Nephron progenitor cell (in vitro differentiated cells): ENCODE measurements around the gene PARVA.

ENCODE experiments used
- DNase-seq: peaks from one replicate; pipeline ENCODE4 v3.0.0; 2021
- H3K27ac Mint-ChIP-seq: 2 replicates; pipeline ENCODE4 v1.8.0; 2021; ENCODE audit warnings: mild to moderate bottlenecking, moderate library complexity, mixed read lengths
- H3K27me3 Mint-ChIP-seq: 2 replicates; pipeline ENCODE4 v1.8.0; 2021; ENCODE audit warnings: mild to moderate bottlenecking, low read depth, mixed read lengths; ENCODE audit not compliant: poor library complexity
- H3K36me3 Mint-ChIP-seq: 2 replicates; pipeline ENCODE4 v1.8.0; 2021; ENCODE audit warnings: low read depth, mixed read lengths
- H3K4me1 Mint-ChIP-seq: 2 replicates; pipeline ENCODE4 v1.8.0; 2021; ENCODE audit warnings: mixed read lengths
- H3K4me3 Mint-ChIP-seq: 2 replicates; pipeline ENCODE4 v1.8.0; 2021; ENCODE audit warnings: mild to moderate bottlenecking, moderate library complexity, mixed read lengths
- H3K9me3 Mint-ChIP-seq: 2 replicates; pipeline ENCODE4 v1.8.0; 2021; ENCODE audit warnings: mild to moderate bottlenecking, moderate library complexity, mixed read lengths
- TF ChIP-seq, protein P1 (sequence below): fragments of 200-600 bp; sonication (generic); IDR thresholded peaks from 2 replicates; pipeline ENCODE4 v1.5.0; 2021; ENCODE audit warnings: antibody characterized with exemption

The PARVA gene

GRCh38 chr11:12411806-12412727, 34.7 kb downstream of the PARVA start:
- Mint-ChIP-seq H3K27ac (peak overlapping the region; percentile 37), H3K4me3 (no peak overlapping the region), H3K27me3 (peaks cover 3% of the 10 kb centered on the region), H3K4me1 (peaks cover 77% of the 10 kb centered on the region), H3K36me3 (no peaks in the 10 kb centered on the region), H3K9me3 (no peaks in the 10 kb centered on the region)
- peak; percentile 81 for DNase-seq
- TF ChIP-seq, protein P1, sequence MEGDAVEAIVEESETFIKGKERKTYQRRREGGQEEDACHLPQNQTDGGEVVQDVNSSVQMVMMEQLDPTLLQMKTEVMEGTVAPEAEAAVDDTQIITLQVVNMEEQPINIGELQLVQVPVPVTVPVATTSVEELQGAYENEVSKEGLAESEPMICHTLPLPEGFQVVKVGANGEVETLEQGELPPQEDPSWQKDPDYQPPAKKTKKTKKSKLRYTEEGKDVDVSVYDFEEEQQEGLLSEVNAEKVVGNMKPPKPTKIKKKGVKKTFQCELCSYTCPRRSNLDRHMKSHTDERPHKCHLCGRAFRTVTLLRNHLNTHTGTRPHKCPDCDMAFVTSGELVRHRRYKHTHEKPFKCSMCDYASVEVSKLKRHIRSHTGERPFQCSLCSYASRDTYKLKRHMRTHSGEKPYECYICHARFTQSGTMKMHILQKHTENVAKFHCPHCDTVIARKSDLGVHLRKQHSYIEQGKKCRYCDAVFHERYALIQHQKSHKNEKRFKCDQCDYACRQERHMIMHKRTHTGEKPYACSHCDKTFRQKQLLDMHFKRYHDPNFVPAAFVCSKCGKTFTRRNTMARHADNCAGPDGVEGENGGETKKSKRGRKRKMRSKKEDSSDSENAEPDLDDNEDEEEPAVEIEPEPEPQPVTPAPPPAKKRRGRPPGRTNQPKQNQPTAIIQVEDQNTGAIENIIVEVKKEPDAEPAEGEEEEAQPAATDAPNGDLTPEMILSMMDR = peak; percentile 79

- Mint-ChIP-seq H3K27ac (peak overlapping the region; percentile 53), H3K27me3 (no peaks in the 10 kb centered on the region), H3K36me3 (no peaks in the 10 kb centered on the region), H3K4me1 (peaks cover 69% of the 10 kb centered on the region), H3K9me3 (no peaks in the 10 kb centered on the region), H3K4me3 (peak overlapping the region; percentile 24)
- no peak for DNase-seq
- TF ChIP-seq, protein P1 = no peak
Measured at GRCh38 chr11:12413141-12414052, 36.0 kb downstream of the PARVA start.

DNA sequence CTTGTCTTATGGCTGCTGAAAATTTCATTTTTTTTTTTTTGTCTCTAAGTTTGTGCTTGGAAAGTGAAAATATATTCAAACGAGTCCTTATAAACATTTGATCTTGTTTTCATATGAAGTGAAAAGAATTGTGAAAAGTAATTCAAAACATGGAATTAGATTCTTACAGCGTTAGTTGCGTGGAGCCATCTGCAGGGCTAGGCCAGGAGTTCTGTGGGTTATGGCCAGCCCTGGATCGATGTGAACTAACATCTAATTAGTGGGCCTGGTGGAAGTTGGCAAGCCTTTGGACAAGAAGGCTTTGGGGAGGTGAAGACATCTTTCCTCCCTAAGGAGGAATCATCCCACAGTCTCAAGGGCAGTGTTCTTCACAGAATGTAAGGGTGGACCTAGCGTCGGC, 37.2 kb downstream of the PARVA start:
- Mint-ChIP-seq H3K36me3 (no peaks in the 10 kb centered on the region), H3K27me3 (no peaks in the 10 kb centered on the region), H3K4me3 (no peak overlapping the region), H3K4me1 (peaks cover 68% of the 10 kb centered on the region), H3K27ac (peak overlapping the region; percentile 4), H3K9me3 (no peaks in the 10 kb centered on the region)
- TF ChIP-seq, protein P1 = no peak
- DNase-seq = no peak

DNA sequence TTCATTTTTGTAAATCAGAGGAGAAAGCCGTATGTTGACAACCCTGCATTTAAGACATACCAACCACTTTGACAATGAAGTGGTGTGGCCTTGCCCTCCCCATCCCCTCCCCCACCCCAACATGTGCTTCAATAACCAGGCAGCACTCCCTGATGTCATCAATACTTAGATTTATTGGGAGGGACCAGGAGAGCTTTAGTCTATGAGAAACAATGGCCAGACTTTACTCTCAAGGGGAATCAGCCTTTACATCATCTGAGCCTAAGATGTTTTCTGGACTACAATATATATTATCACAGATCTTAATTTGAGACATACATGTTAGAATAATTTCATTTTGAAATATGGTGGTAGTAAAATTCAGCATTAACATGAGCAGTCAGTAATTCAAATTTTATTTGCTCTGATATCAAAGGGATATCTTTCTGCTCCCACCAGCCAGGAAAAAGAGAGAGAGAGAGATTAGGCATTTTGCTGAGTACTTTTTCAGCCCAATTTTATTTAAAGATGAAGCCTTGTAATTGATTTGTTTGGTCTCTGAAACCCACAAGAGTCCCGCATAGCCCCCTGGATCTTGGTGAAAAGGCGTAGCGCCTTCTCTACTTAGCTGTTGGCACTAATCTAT, 38.1 kb downstream of the PARVA start:
- no peaks in the 10 kb centered on the region for H3K27me3 Mint-ChIP-seq
- no peak for DNase-seq
- H3K36me3 Mint-ChIP-seq = no peaks in the 10 kb centered on the region
- peaks cover 60% of the 10 kb centered on the region for H3K4me1 Mint-ChIP-seq
- no peaks in the 10 kb centered on the region for H3K9me3 Mint-ChIP-seq
- H3K27ac Mint-ChIP-seq = no peak overlapping the region
- H3K4me3 Mint-ChIP-seq = no peak overlapping the region
- TF ChIP-seq, protein P1 = no peak

- H3K4me1 Mint-ChIP-seq = peaks cover 54% of the 10 kb centered on the region
- DNase-seq = no peak
- H3K27me3 Mint-ChIP-seq = no peaks in the 10 kb centered on the region
- no peaks in the 10 kb centered on the region for H3K36me3 Mint-ChIP-seq
- H3K9me3 Mint-ChIP-seq = no peaks in the 10 kb centered on the region
- TF ChIP-seq, protein P1 = no peak
- H3K4me3 Mint-ChIP-seq = no peak overlapping the region
- no peak overlapping the region for H3K27ac Mint-ChIP-seq
Measured at GRCh38 chr11:12416552-12416951, 39.2 kb downstream of the PARVA start.
